H4 (cell line): ENCODE measurements around the gene RSPRY1. TPM values are rescaled to one million over a fixed set of nuclear protein-coding genes. Genes with fewer than 3 reads are reported as not detected.

ENCODE experiments used
- DNase-seq: peaks from one replicate; pipeline ENCODE4 v3.0.0-alpha.2; 2015; ENCODE audit warnings: low spot score
- total RNA-seq: library from RNA; depleted of rRNA; stranded (reverse); fragments of >200 nt; shearing (Covaris generic); gene quantifications from 2 replicates; pipeline ENCODE4 v1.2.3, GENCODE V29; 2014

Gene RSPRY1
- total RNA-seq, 1 experiment from 2014 or later: 28.6 TPM

GRCh38 chr16:57224651-57225335 is 38.7 kb downstream of the RSPRY1 start:
- no peak for DNase-seq

DNA sequence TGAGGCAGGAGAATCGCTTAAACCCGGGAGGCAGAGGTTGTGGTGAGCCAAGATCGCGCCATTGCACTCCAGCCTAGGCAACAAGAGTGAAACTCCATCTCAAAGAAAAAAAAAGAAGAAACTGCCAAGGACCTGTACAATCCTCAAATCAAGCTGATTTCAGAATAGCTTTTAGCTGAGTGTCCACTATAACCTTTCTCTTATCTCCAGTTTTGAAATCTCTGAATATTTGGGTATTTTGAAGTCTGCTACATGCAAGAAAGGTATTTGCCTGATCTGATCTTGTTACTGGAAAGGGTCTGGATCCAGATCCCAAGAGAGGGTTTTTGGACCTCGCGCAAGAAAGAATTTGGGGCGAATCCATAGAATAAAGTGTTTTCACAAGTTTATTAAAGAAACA is 39.8 kb downstream of the RSPRY1 start:
- DNase-seq: no peak

DNA sequence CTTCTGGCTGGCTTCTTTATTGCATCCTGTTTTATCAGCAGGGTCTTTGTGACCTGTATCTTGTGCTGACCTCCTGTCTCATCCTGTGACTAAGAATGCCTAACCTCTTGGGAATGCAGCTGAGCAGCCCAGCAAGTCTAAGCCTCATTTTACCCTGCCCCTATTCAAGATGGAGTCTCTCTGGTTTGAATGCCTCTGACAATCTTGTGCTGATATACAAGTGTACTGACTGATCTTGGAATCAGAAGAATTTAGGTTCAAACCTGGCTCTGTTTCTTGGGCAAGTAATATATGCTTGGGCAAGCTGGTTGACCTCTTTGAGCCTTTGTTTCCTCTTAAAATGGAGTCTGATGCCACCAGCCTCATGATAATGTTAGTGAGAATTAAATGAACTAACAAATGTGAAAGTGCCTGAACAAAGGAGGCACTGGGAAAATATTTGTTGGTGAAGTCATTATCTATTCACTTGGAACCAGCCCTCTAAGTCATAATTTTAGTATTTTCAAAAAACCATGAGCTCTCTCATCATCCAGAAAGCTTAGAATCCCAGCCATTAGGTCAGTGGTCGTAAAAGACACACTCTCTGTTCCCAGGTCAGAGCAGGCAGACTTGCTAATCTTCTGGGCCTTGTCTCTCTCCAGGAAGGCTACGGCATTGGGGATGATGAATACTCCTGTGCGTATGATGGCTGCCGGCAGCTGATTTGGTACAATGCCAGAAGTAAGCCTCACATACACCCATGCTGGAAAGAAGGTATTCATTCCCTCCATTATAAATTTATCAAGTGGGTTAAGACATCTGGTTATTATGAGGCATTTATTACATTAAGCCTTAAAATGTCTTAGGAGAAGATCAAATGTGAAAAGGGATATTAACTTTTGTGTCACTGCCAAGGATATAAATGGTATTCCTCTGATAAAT is 40.8 kb downstream of the RSPRY1 start:
- DNase-seq: no peak

DNA sequence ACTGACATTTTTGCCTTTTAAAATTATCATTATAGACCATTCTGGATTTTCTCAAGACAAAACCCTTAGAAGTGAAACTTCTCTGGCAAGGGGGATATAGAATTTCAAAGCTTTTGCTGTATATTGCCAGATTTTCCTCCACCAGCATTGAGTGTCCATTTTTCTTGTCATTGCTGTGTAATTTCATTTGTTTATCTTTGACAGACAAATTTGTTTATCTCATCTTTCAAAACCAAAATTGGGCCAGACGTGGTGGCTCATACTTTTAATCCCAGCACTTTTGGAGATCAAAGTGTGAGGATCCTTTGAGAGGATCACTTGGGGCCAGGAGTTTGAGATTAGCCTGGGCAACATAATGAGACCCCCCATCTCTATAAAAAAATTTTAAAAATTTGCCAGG is 43.0 kb downstream of the RSPRY1 start:
- no peak for DNase-seq

- DNase-seq: no peak
Observed at GRCh38 chr16:57231821-57232350, 45.8 kb downstream of the RSPRY1 start.

DNA sequence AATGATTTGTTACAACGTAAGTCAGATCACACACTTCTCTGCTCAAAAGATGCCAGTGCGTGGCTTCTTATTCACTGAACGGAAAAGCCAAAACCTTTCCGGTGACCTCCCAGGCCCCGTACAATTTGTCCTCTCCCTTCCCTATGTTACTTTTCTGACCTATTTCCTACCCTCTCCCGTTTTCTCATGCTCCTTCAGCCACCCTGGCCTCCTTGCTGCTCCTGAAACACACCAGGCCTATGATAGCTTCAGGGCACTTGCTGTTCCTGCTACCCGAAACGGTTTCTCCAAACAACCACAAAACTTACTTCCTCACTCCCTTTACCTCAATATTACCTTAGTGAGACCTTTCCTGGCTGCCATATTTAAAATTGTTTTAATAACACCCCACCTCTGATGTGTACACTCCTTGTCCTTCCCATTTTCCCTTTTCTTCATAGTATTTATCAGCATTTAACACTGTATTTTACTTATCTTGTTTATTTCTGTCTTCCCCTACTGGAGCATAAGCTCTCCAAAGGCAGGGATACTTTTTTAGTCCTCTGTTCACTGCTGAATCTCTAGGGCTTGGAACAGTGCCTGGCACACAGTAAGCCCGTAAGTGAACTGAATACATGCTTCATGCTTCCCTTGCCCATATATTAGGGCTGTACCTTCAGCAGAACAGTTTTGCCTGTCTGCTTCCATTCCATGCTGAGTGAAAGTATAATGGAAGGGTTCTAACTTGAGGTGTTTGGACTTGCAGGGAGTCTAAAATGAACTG is 48.0 kb downstream of the RSPRY1 start:
- no peak for DNase-seq

DNA sequence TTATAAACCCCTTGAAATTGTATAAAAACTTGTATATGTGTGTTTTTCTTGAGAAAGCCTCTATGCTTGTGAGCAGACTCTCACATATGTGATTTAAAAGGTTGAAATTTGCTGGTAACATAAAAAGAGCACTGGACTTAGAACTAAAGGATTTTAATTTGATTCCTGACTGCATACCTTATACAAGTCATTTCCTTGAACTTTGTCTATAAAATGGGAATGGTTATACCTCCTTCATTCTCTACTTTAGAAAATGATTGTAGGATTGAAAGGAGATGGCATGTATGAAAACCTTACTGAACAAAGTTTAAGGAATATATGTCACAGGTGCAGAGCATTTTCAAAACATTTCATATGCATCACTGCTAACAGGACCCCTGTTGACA is 48.6 kb downstream of the RSPRY1 start:
- DNase-seq: no peak

- no peak for DNase-seq
Observed at GRCh38 chr16:57235128-57236021, 49.2 kb downstream of the RSPRY1 start.

DNA sequence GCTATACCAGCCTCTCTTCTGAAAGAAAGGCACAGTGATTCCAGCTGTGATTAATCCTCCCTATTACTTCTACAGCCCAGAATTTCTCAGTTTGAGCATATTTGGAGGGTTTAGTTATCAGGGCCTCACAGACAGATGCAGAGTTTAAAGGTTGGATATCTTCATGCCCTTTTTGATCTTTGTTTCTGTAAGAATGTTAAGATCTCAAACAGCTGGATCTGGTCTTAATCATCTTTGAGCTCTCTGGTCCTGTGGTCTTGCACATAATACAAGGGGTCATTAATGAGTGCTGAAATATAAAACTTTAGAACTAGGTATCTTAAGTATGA is 49.9 kb downstream of the RSPRY1 start:
- DNase-seq: no peak

- DNase-seq: no peak
Observed at GRCh38 chr16:57238682-57239081, 52.6 kb downstream of the RSPRY1 start.

DNA sequence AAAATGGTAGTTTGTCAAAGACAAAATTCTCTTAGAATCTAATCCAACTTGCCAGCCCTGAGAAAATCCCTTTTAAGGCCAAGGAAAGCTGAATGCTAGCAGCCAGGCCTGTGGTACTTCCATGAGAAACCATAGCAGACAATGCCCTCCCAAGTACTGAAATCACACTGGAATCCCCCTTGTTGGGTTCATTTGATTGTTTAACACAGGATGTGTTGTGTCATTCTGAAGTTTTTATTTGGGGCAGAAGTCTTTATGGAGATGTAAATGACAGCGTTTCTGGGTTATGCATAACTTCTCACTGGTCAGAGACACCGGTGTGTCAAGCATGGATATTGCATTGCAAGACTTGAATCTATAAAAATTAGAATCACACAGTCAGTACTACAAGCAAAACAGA is 53.0 kb downstream of the RSPRY1 start:
- DNase-seq: no peak

- DNase-seq: no peak
Observed at GRCh38 chr16:57240851-57241250, 54.7 kb downstream of the RSPRY1 start.

GRCh38 chr16:57242650-57243049 is 56.5 kb downstream of the RSPRY1 start:
- DNase-seq: no peak

- no peak for DNase-seq
Observed at GRCh38 chr16:57244463-57244766, 58.3 kb downstream of the RSPRY1 start.

- DNase-seq: peak; percentile 96
Observed at GRCh38 chr16:57244767-57245471, 58.8 kb downstream of the RSPRY1 start, which contains the start of gene ARL2BP. TSS of gene ARL2BP (plus strand) at chr16:57245259. CDS start at chr16:57245368, 109 bp downstream.

GRCh38 chr16:57245472-57246113 is 59.5 kb downstream of the RSPRY1 start:
- no peak for DNase-seq

DNA sequence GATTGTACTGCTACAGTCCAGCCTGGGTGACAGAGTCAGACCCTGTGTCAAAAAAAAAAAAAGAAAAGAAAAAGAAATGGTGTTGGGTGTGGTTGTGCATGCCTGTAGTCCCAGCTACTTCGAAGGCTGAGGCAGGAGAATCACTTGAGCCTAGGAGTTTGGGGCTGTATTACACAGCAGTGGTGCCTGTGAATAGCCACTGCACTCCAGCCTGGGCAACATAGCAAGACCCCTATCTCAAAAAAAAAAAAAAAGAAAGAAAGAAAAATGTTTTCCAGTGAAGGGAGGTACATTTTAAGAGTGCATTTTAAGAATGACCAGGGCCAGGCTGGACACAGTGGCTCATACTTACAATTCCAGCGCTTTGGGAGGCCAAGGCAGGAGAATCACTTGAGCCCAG is 65.2 kb downstream of the RSPRY1 start:
- DNase-seq: no peak

DNA sequence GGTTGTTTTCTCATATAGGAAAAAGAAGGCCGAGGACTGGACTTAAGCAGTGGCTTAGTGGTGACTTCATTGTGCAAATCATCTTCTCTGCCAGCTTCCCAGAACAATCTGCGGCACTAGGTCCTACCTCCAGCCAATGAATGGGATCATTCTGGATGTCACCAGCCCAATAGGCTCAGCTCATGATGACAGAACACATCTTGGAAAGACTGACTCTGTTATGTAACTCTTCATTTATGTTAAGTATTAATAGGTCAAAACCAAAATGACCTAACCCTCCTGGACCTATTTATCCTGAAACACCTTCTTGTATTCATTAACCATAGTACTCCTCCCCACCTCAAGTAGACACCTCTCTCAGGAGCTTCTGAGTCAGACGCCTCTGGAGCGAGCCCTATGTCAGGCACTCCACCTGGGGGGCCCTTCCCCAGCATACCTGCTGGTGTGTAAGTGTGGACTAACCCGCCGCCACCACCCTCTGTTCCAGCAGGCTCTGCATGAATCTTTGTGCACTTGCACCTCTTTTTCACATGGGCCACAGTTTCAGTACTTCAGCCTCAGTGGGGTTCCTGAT is 66.1 kb downstream of the RSPRY1 start:
- no peak for DNase-seq

DNA sequence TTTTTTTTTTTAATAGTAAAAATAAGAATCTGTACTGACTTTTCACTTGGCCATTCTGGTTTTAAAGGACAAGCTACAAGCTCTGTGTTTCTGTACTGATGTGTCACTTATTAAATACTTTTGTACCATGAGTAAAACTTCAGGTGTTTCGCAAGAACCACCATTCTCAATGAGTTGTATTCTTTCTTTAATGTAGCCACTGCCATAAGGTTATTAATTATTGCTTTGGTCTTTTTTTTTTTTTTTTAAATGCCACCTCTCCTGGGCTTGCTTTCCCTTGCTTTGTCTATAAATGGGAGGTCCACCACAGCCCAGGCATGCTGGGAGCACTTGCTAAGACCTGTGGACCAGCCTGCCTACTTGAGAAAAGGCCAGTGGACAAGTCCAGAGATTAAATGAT is 67.3 kb downstream of the RSPRY1 start:
- DNase-seq: no peak
